WERI-Rb-1 (cell line): ENCODE measurements around the gene NIFK.
"Not testable (repeated sequence)": the region's sequence is repeated elsewhere in the genome, so short reads cannot be mapped to it uniquely, and the experiment has no call there.

ENCODE experiments used
- DNase-seq: peaks from one replicate; pipeline ENCODE4 v3.0.0-alpha.2; 2020
- H3K27ac ChIP-seq: fragments of 250-450 bp; sonication (Bioruptor Pico); 2 replicates; pipeline ENCODE4 v1.5.1; 2020; ENCODE audit warnings: mild to moderate bottlenecking, moderate library complexity
- H3K27me3 ChIP-seq: fragments of 250-450 bp; sonication (Bioruptor Pico); 2 replicates; pipeline ENCODE4 v1.5.1; 2021; ENCODE audit warnings: mild to moderate bottlenecking, low read depth, moderate library complexity; ENCODE audit not compliant: insufficient read depth, severe bottlenecking
- H3K36me3 ChIP-seq: fragments of 250-450 bp; sonication (Bioruptor Pico); 2 replicates; pipeline ENCODE4 v1.5.1; 2020; ENCODE audit warnings: mild to moderate bottlenecking, moderate library complexity
- H3K4me3 ChIP-seq: 2 replicates; pipeline ENCODE4 v1.5.1; 2011; ENCODE audit warnings: low read depth, mild to moderate bottlenecking, control low read depth, low read length
- H3K9me3 ChIP-seq: fragments of 250-450 bp; sonication (Bioruptor Pico); 2 replicates; pipeline ENCODE4 v1.5.1; 2021; ENCODE audit warnings: mild to moderate bottlenecking, moderate library complexity; ENCODE audit not compliant: severe bottlenecking
- TF ChIP-seq, protein P1 (sequence below): IDR thresholded peaks from 2 replicates; pipeline ENCODE4 v1.5.1; 2011; ENCODE audit warnings: low read depth, mild to moderate bottlenecking, control low read depth, inconsistent platforms, low read length

NIFK gene

DNA sequence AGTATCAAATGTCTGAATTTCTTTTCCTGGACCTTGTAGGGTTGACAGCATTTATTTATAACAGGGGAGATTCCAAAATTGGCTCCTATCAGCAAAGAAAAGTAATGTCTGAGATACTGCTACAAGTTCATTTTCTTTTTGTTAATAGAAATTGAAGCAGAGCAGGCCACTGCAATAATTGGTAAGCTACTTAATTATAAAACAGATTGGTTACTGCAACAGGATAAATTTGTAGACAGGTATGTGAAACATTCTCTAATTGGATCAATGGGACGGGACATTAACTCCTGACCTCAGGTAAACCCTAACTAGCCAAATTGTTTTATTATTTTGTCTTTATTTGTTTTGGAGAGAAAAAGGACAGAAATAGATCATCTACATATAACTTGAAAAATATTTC lies 20.5 kb downstream of the NIFK start:
- H3K4me3 ChIP-seq, result no peak overlapping the region
- DNase-seq, result no peak
- no peaks in the 10 kb centered on the region for H3K27me3 ChIP-seq
- no peaks in the 10 kb centered on the region for H3K9me3 ChIP-seq
- TF ChIP-seq, protein P1, sequence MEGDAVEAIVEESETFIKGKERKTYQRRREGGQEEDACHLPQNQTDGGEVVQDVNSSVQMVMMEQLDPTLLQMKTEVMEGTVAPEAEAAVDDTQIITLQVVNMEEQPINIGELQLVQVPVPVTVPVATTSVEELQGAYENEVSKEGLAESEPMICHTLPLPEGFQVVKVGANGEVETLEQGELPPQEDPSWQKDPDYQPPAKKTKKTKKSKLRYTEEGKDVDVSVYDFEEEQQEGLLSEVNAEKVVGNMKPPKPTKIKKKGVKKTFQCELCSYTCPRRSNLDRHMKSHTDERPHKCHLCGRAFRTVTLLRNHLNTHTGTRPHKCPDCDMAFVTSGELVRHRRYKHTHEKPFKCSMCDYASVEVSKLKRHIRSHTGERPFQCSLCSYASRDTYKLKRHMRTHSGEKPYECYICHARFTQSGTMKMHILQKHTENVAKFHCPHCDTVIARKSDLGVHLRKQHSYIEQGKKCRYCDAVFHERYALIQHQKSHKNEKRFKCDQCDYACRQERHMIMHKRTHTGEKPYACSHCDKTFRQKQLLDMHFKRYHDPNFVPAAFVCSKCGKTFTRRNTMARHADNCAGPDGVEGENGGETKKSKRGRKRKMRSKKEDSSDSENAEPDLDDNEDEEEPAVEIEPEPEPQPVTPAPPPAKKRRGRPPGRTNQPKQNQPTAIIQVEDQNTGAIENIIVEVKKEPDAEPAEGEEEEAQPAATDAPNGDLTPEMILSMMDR, result no peak
- H3K27ac ChIP-seq, result no peak overlapping the region
- no peaks in the 10 kb centered on the region for H3K36me3 ChIP-seq

DNA sequence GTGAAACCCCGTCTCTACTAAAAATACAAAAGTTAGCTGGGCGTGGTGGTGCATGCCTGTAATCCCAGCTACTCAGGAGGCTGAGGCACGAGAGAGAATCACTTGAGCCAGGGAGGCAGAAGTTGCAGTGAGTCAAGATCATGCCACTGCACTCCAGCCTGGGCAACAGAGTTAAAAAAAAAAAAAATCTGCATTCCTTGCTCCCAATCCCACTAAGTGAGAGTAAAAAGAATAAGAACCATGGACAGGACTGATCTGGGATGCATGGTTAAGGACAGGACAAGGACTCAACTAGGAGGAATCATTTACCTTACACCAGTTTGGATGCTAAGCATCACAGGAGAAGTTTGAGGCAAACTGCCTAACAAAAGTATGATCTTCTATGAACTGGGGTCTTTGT lies 25.2 kb downstream of the NIFK start:
- H3K9me3 ChIP-seq, DNase-seq, H3K36me3 ChIP-seq, H3K27me3 ChIP-seq, H3K27ac ChIP-seq, H3K4me3 ChIP-seq: not testable (repeated sequence)

DNA sequence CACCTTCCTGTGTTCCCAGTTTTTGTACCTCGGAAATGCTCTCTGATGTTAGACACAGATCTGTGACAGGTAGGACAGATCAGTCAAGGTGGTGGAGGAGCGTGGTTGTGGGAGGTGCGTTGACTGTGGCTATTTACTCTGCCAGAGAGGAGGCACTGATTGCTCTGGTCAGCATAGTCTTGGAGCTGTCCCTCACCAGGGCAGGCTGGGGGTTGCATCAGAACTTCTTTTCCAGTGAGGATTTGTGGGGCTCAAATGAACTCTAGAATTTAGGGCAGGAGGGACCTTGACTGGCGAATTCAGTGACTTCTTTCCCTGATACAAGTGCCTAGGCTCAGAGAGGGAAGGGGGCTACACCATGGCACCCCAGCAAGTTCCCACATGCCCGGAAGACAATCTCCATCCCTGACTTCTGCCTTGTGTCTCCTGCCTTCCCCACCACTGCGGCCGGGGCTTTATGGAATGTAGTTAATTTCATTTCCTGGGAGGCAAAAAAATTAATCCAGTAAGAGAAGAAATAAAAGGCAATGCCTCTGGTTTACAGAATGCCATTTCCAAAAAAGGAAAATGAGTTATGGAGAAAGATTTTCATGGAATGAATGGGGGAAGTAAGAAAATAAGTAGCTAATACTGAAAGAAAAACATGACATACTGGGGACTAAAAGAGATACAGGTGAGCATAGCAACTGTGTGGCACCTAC lies 26.1 kb downstream of the NIFK start:
- H3K27ac ChIP-seq, result no peak overlapping the region
- TF ChIP-seq, protein P1, result no peak
- H3K27me3 ChIP-seq, result no peaks in the 10 kb centered on the region
- DNase-seq, result no peak
- H3K9me3 ChIP-seq, result no peaks in the 10 kb centered on the region
- H3K4me3 ChIP-seq, result no peak overlapping the region
- no peaks in the 10 kb centered on the region for H3K36me3 ChIP-seq

DNA sequence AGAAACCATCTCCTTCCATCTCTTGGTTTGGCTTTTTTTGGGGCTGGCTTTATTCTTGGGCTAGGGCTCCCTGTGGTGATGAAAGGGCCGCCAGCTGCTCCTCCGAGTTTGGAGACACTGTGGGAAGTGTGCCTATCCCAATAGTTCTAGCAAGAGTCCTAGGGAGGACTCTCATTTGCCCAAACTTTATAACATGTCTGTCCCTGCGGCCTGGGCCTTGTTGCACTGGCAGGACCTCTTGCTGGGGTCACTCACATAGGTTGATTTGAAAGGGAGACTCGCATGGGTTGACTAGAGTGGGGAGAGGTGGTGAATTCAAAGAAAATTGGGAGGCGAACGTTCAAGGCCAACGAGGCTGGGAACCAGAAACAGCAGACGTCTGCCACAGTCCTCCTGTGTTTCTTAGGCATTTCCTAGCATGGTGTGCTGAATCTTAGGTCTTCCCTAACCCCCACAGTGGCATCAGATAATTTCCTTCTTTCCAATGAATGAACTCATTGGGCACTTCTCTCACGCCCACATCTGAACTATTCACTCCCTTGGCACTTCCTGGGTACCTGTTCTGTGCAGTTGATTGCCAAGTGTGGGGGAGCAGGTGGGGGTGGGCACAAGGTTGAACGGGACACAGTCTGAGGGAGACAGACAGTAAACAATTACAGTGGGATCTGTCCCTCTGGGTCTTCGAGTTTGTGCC lies 26.8 kb downstream of the NIFK start:
- no peak overlapping the region for H3K4me3 ChIP-seq
- H3K36me3 ChIP-seq, result no peaks in the 10 kb centered on the region
- no peaks in the 10 kb centered on the region for H3K9me3 ChIP-seq
- no peaks in the 10 kb centered on the region for H3K27me3 ChIP-seq
- DNase-seq, result no peak
- TF ChIP-seq, protein P1, result no peak
- H3K27ac ChIP-seq, result no peak overlapping the region

DNA sequence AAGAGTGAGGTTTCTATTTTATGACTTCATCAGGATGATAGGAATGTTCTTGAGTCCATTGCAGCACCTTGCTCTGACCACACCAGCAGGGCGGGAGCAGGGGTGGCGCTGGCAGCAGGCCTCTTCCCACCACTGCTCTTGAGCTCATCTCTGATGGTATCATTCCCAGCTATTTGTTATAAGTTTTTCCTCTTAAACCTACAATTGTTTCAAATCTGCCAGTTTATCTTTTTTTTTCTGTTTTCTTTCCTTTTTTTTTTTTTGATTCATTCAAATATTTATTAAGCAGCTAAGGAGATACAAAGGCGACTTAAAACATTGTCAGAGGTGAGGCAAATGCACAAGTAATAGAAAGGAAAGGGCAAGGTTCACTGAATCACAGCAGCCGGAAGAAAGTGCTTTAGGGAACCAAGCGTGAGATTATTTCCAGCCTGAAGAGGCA lies 28.7 kb downstream of the NIFK start:
- Histone ChIP-seq H3K9me3 (no peaks in the 10 kb centered on the region), H3K27ac (no peak overlapping the region), H3K27me3 (no peaks in the 10 kb centered on the region), H3K4me3 (no peak overlapping the region), H3K36me3 (no peaks in the 10 kb centered on the region)
- TF ChIP-seq, protein P1, result no peak
- DNase-seq, result no peak

GRCh38 chr2:121707344-121707919 lies 29.2 kb downstream of the NIFK start:
- TF ChIP-seq, protein P1, result no peak
- Histone ChIP-seq H3K9me3 (no peaks in the 10 kb centered on the region), H3K27ac (no peak overlapping the region), H3K4me3 (no peak overlapping the region), H3K27me3 (no peaks in the 10 kb centered on the region), H3K36me3 (no peaks in the 10 kb centered on the region)
- no peak for DNase-seq
